IPS DF 19.7 (cell line): ENCODE data around the gene PLOD3.

Experiments used
- DNase-seq: peaks from one replicate; pipeline ENCODE4 v3.0.0-alpha.2; 2013; ENCODE audit warnings: low read depth, low spot score

PLOD3 gene

DNA sequence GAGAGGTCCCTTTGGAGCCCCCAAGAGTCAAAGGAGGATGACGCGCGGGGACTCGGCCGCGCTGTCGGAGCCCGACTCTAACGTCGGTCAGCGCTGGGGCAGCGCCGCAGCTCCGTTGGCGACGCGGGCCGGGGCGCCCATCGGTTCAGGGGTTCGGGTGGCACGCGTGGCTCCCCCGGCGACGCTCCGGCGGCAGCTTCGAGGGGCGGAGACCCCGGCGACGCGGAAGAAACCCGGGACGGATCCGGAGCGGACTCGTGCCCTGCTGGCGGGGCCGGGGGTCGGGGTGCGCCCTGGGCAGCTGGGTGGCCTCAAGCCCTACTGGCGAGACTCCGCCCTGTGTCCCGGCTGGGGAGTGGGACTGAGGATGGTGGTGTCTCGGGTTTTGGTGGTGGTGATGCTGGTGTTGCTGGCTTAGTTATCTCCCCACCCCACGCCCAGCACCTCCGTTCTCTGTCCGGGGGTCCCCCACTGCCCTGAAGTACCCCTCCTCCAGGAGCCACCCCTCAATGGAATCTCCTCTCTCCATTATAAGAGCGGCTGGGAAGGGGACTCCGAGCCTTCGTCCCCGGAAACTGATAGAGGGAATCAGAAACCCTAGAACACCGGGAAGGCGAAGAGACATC is 37.1 kb downstream of the PLOD3 start, which contains the start of gene NAT16:
Gene NAT16 (minus strand): TSS at position 164 of the 626 bp plus-strand sequence. CDS start 5,486 bp downstream, outside the sequence.
- no peak for DNase-seq

GRCh38 chr7:101179713-101180112 is 37.7 kb downstream of the PLOD3 start:
- DNase-seq, result no peak

DNA sequence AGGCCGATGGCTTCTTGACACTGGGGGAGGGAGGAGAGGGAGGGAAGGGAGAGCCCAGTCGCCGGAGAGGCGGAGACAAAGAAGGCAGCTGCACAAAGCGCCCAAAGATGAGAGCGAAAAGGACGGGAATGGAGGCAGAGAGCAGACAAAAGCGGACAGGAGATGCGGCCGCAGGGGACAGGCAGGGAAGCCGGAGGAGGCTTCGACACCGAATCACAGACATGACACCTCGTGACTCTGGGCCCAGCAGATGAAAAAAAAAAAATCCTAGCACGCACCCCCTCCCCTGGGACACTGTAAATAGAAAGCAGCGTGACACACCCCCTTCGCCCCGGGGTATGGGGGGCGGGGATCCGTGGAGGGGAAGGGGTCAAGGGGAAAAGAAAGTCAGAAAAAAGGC is 38.3 kb downstream of the PLOD3 start:
- no peak for DNase-seq

DNA sequence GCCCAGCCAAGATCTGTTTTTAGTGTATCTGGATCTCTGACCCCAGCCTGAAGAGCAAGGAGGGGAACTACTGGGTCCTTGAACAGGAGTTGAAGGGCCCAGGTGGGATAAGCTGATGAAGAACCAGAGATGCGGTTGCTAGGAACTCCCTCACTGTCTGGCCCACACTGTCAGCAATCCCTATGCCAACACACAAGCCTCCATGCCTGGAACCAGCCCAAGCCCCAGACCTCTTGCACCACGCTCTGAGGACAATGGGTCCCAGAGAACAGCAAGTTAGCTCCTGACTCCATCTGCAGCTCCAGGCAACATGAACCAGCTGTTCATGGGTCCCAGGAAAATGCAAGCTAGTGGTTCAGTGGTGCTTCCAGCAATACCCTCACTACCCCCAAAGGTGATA is 39.7 kb downstream of the PLOD3 start:
- no peak for DNase-seq

DNA sequence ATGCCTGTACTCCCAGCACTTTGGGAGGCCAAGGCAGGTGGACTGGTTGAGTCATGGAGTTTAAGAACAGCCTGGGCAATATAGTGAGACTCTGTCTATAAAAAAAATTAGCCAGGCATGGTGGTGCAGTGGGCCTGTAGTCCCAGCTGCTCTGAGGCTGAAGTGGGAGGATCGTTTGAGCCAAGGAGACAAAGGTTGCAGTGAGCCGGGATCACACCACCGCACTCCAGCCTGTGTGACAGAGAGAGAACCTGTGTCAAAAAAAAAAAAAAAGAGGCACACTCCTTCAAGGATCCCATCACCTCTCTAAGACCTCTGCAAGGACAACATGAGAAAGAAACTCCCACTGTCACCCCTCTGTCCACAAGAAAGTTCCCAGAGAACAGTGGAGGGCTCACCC is 41.7 kb downstream of the PLOD3 start:
- DNase-seq, result no peak

- no peak for DNase-seq
Observed at GRCh38 chr7:101174322-101174854, 43.0 kb downstream of the PLOD3 start.

- DNase-seq, result no peak
Observed at GRCh38 chr7:101173752-101174244, 43.6 kb downstream of the PLOD3 start.

- DNase-seq, result no peak
Observed at GRCh38 chr7:101172854-101173751, 44.3 kb downstream of the PLOD3 start.

- DNase-seq, result no peak
Observed at GRCh38 chr7:101172005-101172853, 45.2 kb downstream of the PLOD3 start.

GRCh38 chr7:101171442-101171837 is 45.9 kb downstream of the PLOD3 start:
- no peak for DNase-seq

DNA sequence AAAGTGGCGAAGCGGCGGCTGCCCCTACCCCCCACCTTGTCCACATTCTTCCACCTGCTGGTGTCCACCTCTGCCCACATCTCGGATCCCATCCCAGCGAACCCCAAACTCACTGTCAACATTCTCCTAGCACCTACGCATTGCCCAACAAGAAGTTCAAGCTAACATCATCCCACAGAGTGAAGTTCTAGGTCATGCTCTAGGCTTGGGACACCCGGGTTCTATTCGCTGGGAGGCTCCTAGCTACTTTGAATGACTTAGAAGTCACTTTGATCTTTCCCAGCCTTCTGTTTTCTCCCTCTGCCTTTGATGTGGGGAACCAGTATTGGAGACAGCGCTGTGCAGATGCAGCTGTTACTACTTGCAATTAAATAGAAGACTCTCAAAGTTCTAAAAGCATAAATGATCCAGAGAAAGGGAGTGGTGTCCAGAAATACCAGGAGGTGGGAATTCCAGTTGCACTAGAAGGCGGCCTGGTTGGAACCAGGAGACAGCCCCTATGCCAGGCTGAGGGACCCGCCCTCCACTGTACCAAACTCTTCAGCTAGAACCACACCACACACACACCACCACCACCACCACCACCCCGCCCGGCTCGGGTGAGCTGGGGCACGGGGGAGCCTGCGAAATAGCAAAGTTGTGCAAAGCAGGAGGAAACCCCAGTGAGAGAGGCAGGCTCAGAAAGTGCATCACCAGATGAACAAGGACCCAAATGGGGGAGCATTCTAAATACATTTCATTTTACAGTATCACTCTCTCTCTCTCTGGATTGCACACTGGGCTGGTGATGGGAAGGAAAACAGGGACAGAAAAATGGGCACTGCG is 46.6 kb downstream of the PLOD3 start:
- DNase-seq, result no peak

DNA sequence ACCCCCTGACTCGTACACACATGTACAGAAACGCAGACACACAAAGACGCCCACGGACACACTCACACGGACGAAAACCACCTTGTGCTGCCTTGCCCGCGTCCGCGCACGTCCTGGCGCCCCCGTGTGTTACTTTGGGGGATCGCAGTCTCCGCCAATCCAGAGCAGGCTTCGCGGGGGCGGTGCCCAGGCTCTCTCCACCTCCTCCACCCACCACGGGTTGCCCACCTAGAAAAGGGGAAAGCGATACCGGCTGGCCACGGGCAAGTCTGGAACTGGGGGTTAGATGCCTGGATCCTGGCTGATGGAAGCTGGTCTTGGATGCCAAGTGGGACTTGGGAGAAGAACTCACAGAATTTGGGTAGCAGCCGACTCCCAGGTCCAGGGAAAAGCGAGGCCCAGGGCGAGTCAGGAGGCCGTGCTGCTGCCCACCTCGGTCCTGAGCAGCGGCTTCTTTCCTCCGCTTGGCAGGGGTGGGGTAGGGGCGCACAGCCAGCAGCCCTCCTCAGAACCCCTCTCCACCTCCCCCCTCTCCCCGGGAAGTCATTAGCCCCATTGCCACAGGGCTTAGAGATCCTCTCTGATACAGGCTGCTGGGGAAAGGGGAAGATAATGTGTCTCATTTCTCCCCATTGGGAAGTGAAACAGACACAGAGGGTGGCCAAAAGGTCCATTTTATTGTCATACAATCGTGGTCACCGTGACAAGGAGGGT is 47.4 kb downstream of the PLOD3 start:
- DNase-seq, result no peak

GRCh38 chr7:101169110-101169837 is 48.1 kb downstream of the PLOD3 start:
- no peak for DNase-seq

- no peak for DNase-seq
Observed at GRCh38 chr7:101168412-101169049, 48.9 kb downstream of the PLOD3 start.

- DNase-seq, result no peak
Observed at GRCh38 chr7:101167645-101168411, 49.6 kb downstream of the PLOD3 start.

DNA sequence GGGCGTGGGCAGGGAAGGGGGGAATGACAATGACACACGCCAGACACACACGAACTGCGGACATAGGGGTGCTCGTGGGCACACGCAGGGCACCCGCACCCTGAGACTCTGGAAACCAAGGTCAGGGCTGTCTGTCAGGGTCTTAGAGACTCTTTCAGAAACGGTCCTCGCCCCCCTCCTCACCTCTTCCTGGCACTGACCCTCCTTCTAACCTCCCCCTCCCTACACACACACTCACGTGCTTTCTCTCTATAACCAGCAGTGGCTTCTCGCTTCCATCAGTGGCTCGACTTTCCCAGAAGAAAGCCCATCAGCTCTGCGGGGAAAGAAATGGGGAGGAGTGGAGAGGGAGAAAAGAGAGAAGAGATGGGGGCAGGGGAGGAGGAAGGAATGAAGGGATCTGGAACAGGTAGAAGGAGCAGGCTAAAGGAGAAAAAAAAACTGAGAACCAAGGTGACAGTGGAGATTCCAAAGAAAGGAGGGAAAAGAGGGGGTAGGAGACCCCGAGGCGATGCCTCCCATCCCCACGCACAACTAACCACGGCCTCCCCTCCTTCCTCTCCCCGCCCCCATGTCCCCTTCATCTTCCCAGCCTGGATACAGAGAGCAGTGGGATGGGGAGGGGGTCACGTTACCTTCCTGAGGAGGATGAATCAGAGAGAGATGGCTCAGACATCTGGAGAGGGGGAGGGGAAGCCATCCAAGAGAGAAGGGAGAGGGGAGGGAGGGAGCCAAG is 50.3 kb downstream of the PLOD3 start:
- DNase-seq, result peak; percentile 92

DNA sequence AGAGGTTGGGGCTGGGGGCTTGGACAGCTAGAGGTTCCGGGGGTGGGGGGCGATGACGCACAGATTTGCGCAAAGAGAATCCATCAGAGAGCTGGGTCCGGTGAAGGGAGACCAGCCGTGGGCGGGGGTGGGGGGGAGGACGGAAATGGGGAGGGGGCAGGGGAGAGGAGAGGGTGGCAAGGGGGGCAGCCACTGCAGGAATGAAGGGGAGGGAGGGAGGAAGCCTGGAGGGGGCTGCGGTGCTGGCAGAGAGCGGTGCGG is 50.8 kb downstream of the PLOD3 start:
- DNase-seq, result no peak
